OCI-LY3 (cell line): ENCODE results near the gene ASTN1.

ENCODE experiments used
- H2AFZ ChIP-seq: fragments of 200-600, 300-600 bp; shearing (Covaris generic); 2 replicates; pipeline ENCODE4 v1.6.0; 2014; ENCODE audit warnings: antibody characterized with exemption, low read depth, low read length
- H3K27ac ChIP-seq: fragments of 200-600, 300-600 bp; sonication (generic); 2 replicates; pipeline ENCODE4 v1.5.1; 2014; ENCODE audit warnings: mild to moderate bottlenecking, low read length, moderate library complexity, mixed read lengths
- H3K27me3 ChIP-seq: fragments of 200-600, 300-600 bp; sonication (generic); 2 replicates; pipeline ENCODE4 v1.6.1; 2014; ENCODE audit warnings: low read depth, low read length, mixed read lengths
- H3K36me3 ChIP-seq: fragments of 200-600, 300-600 bp; sonication (generic); replicated peaks from 2 replicates; pipeline ENCODE3; 2014; ENCODE audit warnings: low read depth, low read length, mixed read lengths
- H3K4me1 ChIP-seq: fragments of 300-600, 200-600 bp; sonication (generic); 2 replicates; pipeline ENCODE4 v1.6.1; 2014; ENCODE audit warnings: low read length, mixed read lengths
- H3K4me2 ChIP-seq: fragments of 200-600, 300-600 bp; sonication (generic); 2 replicates; pipeline ENCODE4 v1.6.1; 2014; ENCODE audit warnings: low read length, mixed read lengths
- H3K4me3 ChIP-seq: fragments of 300-600, 200-600 bp; sonication (generic); 2 replicates; pipeline ENCODE4 v1.5.1; 2014; ENCODE audit warnings: antibody characterized with exemption, mild to moderate bottlenecking, low read length, moderate library complexity
- H3K79me2 ChIP-seq: fragments of 300-600, 200-600 bp; shearing (Covaris generic); 2 replicates; pipeline ENCODE4 v1.6.1; 2014; ENCODE audit warnings: mild to moderate bottlenecking, low read length, mixed read lengths
- H3K9ac ChIP-seq: fragments of 300-600, 200-600 bp; shearing (Covaris generic); 2 replicates; pipeline ENCODE4 v1.6.0; 2014; ENCODE audit warnings: mild to moderate bottlenecking, low read length, moderate library complexity
- H3K9me3 ChIP-seq: fragments of 200-600, 300-600 bp; shearing (Covaris generic); 2 replicates; pipeline ENCODE4 v1.6.1; 2014; ENCODE audit warnings: low read length, mixed read lengths; ENCODE audit not compliant: insufficient read depth
- H4K20me1 ChIP-seq: fragments of 200-600, 300-600 bp; sonication (generic); 2 replicates; pipeline ENCODE4 v1.6.1; 2016; ENCODE audit warnings: low read length, mixed read lengths; ENCODE audit not compliant: insufficient read depth
- CTCF ChIP-seq: fragments of 200-600, 300-600 bp; sonication (generic); IDR thresholded peaks from 2 replicates; pipeline ENCODE4 v1.5.1; 2014; ENCODE audit warnings: antibody characterized with exemption, low read length, low read depth
- EZH2phosphoT487 ChIP-seq: fragments of 200-600 bp; shearing (Covaris generic); IDR thresholded peaks from 2 replicates; pipeline ENCODE4 v1.6.1; 2018; ENCODE audit warnings: antibody characterized with exemption, mixed run types, low read depth

The ASTN1 gene

GRCh38 chr1:176820391-176821031 lies 344.0 kb downstream of the ASTN1 start:
- H3K4me2 ChIP-seq = no peak overlapping the region
- H3K36me3 ChIP-seq = no peaks in the 10 kb centered on the region
- no peaks in the 10 kb centered on the region for H4K20me1 ChIP-seq
- H2AFZ ChIP-seq = no peak overlapping the region
- no peaks in the 10 kb centered on the region for H3K4me1 ChIP-seq
- TF ChIP-seq EZH2phosphoT487 = no peak
- no peak for TF ChIP-seq CTCF
- H3K27ac ChIP-seq = no peak overlapping the region
- H3K9me3 ChIP-seq = no peaks in the 10 kb centered on the region
- no peak overlapping the region for H3K9ac ChIP-seq
- H3K79me2 ChIP-seq = no peaks in the 10 kb centered on the region
- no peak overlapping the region for H3K4me3 ChIP-seq
- H3K27me3 ChIP-seq = peaks cover 20% of the 10 kb centered on the region; the same call in 1 of the 2 replicates

GRCh38 chr1:176816232-176816631 lies 348.3 kb downstream of the ASTN1 start:
- no peaks in the 10 kb centered on the region for H3K79me2 ChIP-seq
- TF ChIP-seq EZH2phosphoT487 = no peak
- H2AFZ ChIP-seq = no peak overlapping the region
- H3K4me3 ChIP-seq = no peak overlapping the region
- H3K9me3 ChIP-seq = no peaks in the 10 kb centered on the region
- no peaks in the 10 kb centered on the region for H3K36me3 ChIP-seq
- no peaks in the 10 kb centered on the region for H4K20me1 ChIP-seq
- peaks cover 24% of the 10 kb centered on the region; the same call in 1 of the 2 replicates for H3K27me3 ChIP-seq
- no peak overlapping the region for H3K4me2 ChIP-seq
- H3K4me1 ChIP-seq = no peaks in the 10 kb centered on the region
- no peak overlapping the region for H3K27ac ChIP-seq
- no peak overlapping the region for H3K9ac ChIP-seq

GRCh38 chr1:176815621-176816020 lies 348.9 kb downstream of the ASTN1 start:
- H3K9ac ChIP-seq = no peak overlapping the region
- peaks cover 4% of the 10 kb centered on the region; the same call in 1 of the 2 replicates for H3K4me1 ChIP-seq
- no peak overlapping the region for H2AFZ ChIP-seq
- H3K36me3 ChIP-seq = no peaks in the 10 kb centered on the region
- H3K4me3 ChIP-seq = no peak overlapping the region
- peaks cover 24% of the 10 kb centered on the region; the same call in 1 of the 2 replicates for H3K27me3 ChIP-seq
- no peaks in the 10 kb centered on the region for H4K20me1 ChIP-seq
- H3K4me2 ChIP-seq = no peak overlapping the region
- H3K9me3 ChIP-seq = no peaks in the 10 kb centered on the region
- no peak overlapping the region for H3K27ac ChIP-seq
- no peak for TF ChIP-seq CTCF
- TF ChIP-seq EZH2phosphoT487 = no peak
- no peaks in the 10 kb centered on the region for H3K79me2 ChIP-seq

- no peak for TF ChIP-seq CTCF
- TF ChIP-seq EZH2phosphoT487 = no peak
- Histone ChIP-seq H3K4me2 (no peak overlapping the region), H3K4me1 (peaks cover 6% of the 10 kb centered on the region; the same call in 1 of the 2 replicates)
Observed at GRCh38 chr1:176811511-176812288, 352.8 kb downstream of the ASTN1 start.

More at GRCh38 chr1:176811511-176812288, 352.8 kb downstream of the ASTN1 start:
- H3K36me3 ChIP-seq = no peaks in the 10 kb centered on the region
- H3K9me3 ChIP-seq = no peaks in the 10 kb centered on the region
- no peaks in the 10 kb centered on the region for H3K79me2 ChIP-seq
- no peak overlapping the region for H3K9ac ChIP-seq
- no peak overlapping the region for H3K27ac ChIP-seq
- peaks cover 14% of the 10 kb centered on the region; the same call in 1 of the 2 replicates for H3K27me3 ChIP-seq
- no peak overlapping the region for H2AFZ ChIP-seq
- H4K20me1 ChIP-seq = no peaks in the 10 kb centered on the region
- H3K4me3 ChIP-seq = no peak overlapping the region
